HCT116 (cell line): ENCODE data around the gene CDH4. TPM values are rescaled to one million over a fixed set of nuclear protein-coding genes. Genes with fewer than 3 reads are reported as not detected.

Experiments used
- ATAC-seq: fragments of 200-7000 bp; cut with Tn5 transposase; 2 replicates; pipeline ENCODE4 v1.9.1; 2020; ENCODE audit warnings: mild to moderate bottlenecking, moderate library complexity
- BruUV-seq: library from RNA; stranded (reverse); fragments of 400-500 nt; replicated peaks from 2 replicates; lab custom pipeline; 2021; lab: Mats Ljungman, UMichigan
- CTCF ChIA-PET: fragments of 300-600 bp; sonication (Branson Sonifier 250); formaldehyde crosslinking; loops from one replicate; lab custom pipeline; 2021; ENCODE audit warnings: antibody characterized with exemption; lab: Charles Lee
- POLR2A ChIA-PET: fragments of 300-600, 350-600 bp; sonication (Branson Sonifier 250); formaldehyde crosslinking; loops from one replicate; lab custom pipeline; 2021; ENCODE audit warnings: antibody characterized with exemption; lab: Charles Lee
- RAD21 ChIA-PET, 2 experiments: fragments of 300-600 bp; sonication (Branson Sonifier 250); formaldehyde crosslinking; loops; one replicate each; lab custom pipeline; 2023; ENCODE audit warnings: low total read pairs in 2 of 2; ENCODE audit not compliant: uncharacterized antibody in 2 of 2, unreplicated experiment in 2 of 2, low non-redundant PET in 1 of 2; lab: Charles Lee
- DNase-seq: peaks from one replicate; pipeline ENCODE4 v3.0.0-alpha.2; 2010; ENCODE audit warnings: low read depth, low spot score
- H2AFZ ChIP-seq: fragments of 200-600 bp; shearing (Covaris generic), sonication (generic); 2 replicates; pipeline ENCODE4 v1.6.1; 2017; ENCODE audit warnings: low read depth, mixed run types, mixed read lengths, antibody characterized with exemption, low read length; ENCODE audit not compliant: poor library complexity, severe bottlenecking
- H3K27ac ChIP-seq: 2 replicates; pipeline ENCODE4 v1.5.1; 2012; ENCODE audit warnings: low read depth, low read length
- H3K27me3 ChIP-seq: fragments of 200-600 bp; sonication (generic); 2 replicates; pipeline ENCODE4 v1.6.1; 2016; ENCODE audit warnings: mixed run types, low read length, mixed read lengths; ENCODE audit not compliant: insufficient read depth
- H3K36me3 ChIP-seq, 2 experiments: fragments of 200-500 bp in 1 of 2; fragments of 200-600 bp in 1 of 2; sonication (Bioruptor generic) in 1 of 2; sonication (generic) in 1 of 2; 2 replicates each; pipeline versions ENCODE4 v1.5.1 to v1.6.1; 2014 to 2016; ENCODE audit warnings: low read length in 2 of 2, inconsistent platforms in 1 of 2, mixed read lengths in 1 of 2, mixed run types in 1 of 2; ENCODE audit not compliant: insufficient read depth in 2 of 2, control insufficient read depth in 1 of 2
- H3K4me1 ChIP-seq, 2 experiments: fragments of 200-600 bp in 1 of 2; sonication (generic) in 1 of 2; 2 replicates each; pipeline versions ENCODE4 v1.5.1 to v1.6.1; 2012 to 2017; ENCODE audit warnings: low read length in 2 of 2, inconsistent platforms in 1 of 2, mild to moderate bottlenecking in 1 of 2, mixed read lengths in 1 of 2, mixed run types in 1 of 2, moderate library complexity in 1 of 2; ENCODE audit not compliant: insufficient read depth in 2 of 2, control insufficient read depth in 1 of 2
- H3K4me2 ChIP-seq: fragments of 200-600 bp; sonication (generic); 2 replicates; pipeline ENCODE4 v1.6.1; 2017; ENCODE audit warnings: mixed run types, low read length, mixed read lengths
- H3K4me3 ChIP-seq, 2 experiments: fragments of 200-600 bp in 1 of 2; sonication (generic) in 1 of 2; replicated peaks in 1 of 2; 2 replicates each; pipeline ENCODE4 v1.5.1; 2011 to 2016; ENCODE audit warnings: low read length in 2 of 2, control low read depth in 1 of 2, low read depth in 1 of 2, mild to moderate bottlenecking in 1 of 2, mixed read lengths in 1 of 2, mixed run types in 1 of 2
- H3K79me2 ChIP-seq: fragments of 200-600 bp; sonication (generic); 2 replicates; pipeline ENCODE4 v1.6.1; 2017; ENCODE audit warnings: mild to moderate bottlenecking, mixed run types, low read length, moderate library complexity, mixed read lengths; ENCODE audit not compliant: insufficient read depth
- H3K9ac ChIP-seq: fragments of 200-600 bp; sonication (generic); 2 replicates; pipeline ENCODE4 v1.6.1; 2016; ENCODE audit warnings: low read length, mixed read lengths
- H3K9me2 ChIP-seq: fragments of 200-600 bp; sonication (generic), shearing (Covaris generic); 2 replicates; pipeline ENCODE4 v1.6.1; 2017; ENCODE audit warnings: mixed run types, mild to moderate bottlenecking, moderate library complexity; ENCODE audit not compliant: insufficient read depth
- H3K9me3 ChIP-seq, 2 experiments: fragments of 200-500 bp in 1 of 2; fragments of 200-600 bp in 1 of 2; sonication (Bioruptor generic) in 1 of 2; sonication (generic) in 1 of 2; 2 replicates each; pipeline ENCODE4 v1.6.1; 2014 to 2017; ENCODE audit warnings: low read length in 2 of 2, mixed read lengths in 2 of 2, inconsistent platforms in 1 of 2, low read depth in 1 of 2, mild to moderate bottlenecking in 1 of 2, mixed run types in 1 of 2, moderate library complexity in 1 of 2; ENCODE audit not compliant: control insufficient read depth in 1 of 2, insufficient read depth in 1 of 2
- H4K20me1 ChIP-seq: fragments of 200-600 bp; sonication (generic), shearing (Covaris generic); 2 replicates; pipeline ENCODE4 v1.6.1; 2017; ENCODE audit warnings: mixed run types, mild to moderate bottlenecking, moderate library complexity; ENCODE audit not compliant: insufficient read depth
- CTCF ChIP-seq, 3 experiments: fragments of 200-600 bp in 1 of 3; sonication (generic) in 1 of 3; IDR thresholded peaks in 2 of 3; conservative IDR thresholded peaks in 1 of 3; 2 replicates each; pipeline ENCODE4 v1.5.1; 2012 to 2017; ENCODE audit warnings: low read depth in 2 of 3, low read length in 2 of 3, antibody characterized with exemption in 1 of 3, borderline replicate concordance in 1 of 3, control low read depth in 1 of 3, mild to moderate bottlenecking in 1 of 3, mixed read lengths in 1 of 3, mixed run types in 1 of 3, moderate library complexity in 1 of 3; ENCODE audit not compliant: insufficient read depth in 1 of 3
- EGR1 ChIP-seq: IDR thresholded peaks from 2 replicates; pipeline ENCODE4 v1.6.1; 2012; ENCODE audit warnings: low read depth
- ELF1 ChIP-seq: IDR thresholded peaks from 2 replicates; pipeline ENCODE4 v1.6.1; 2012; ENCODE audit warnings: low read depth, borderline replicate concordance
- POLR2AphosphoS5 ChIP-seq: IDR thresholded peaks from 2 replicates; pipeline ENCODE4 v1.6.1; 2011; ENCODE audit warnings: mild to moderate bottlenecking, low read depth, low read length, moderate library complexity
- intact Hi-C: fragments of 100-400 bp; cut with micrococcal nuclease; formaldehyde crosslinking; loops from 2 replicates; pipeline ENCODE4 v1.10.0; 2022
- total RNA-seq: library from RNA; stranded (reverse); gene quantifications from one replicate; pipeline ENCODE4 v1.2.1, GENCODE V29; 2021; ENCODE audit not compliant: unreplicated experiment

Gene CDH4
- total RNA-seq, 1 experiment from 2014 or later, result not detected

GRCh38 chr20:61916318-61916891 lies 664.3 kb downstream of the CDH4 start:
- no peaks in the 10 kb centered on the region for H3K9me2 ChIP-seq
- no TSS peak for BruUV-seq
- CTCF ChIA-PET, result no interaction called here

More at GRCh38 chr20:61916318-61916891, 664.3 kb downstream of the CDH4 start:
- Histone ChIP-seq H3K79me2 (no peaks in the 10 kb centered on the region), H3K4me1 (peaks cover 5 to 7% of the 10 kb centered on the region in 2 experiments; a peak in 3 of 4 replicates), H2AFZ (no peak overlapping the region), H3K27me3 (peaks cover 4% of the 10 kb centered on the region; the same call in 1 of the 2 replicates)
- DNase-seq (no peak), ATAC-seq (no peak)
- intact Hi-C loops, result no loop called here
- no peak for TF ChIP-seq EGR1
- TF ChIP-seq ELF1, result no peak
- TF ChIP-seq POLR2AphosphoS5, result no peak
- TF ChIP-seq CTCF (IDR thresholded peaks at IDR 0.05 in 2 of 3, conservative IDR thresholded peaks at IDR 0.05 in 1 of 3; ENCODE audit: borderline replicate concordance in 1 of 3, insufficient read depth in 1 of 3, low read depth in 2 of 3, low read length in 2 of 3), result no peak
- TF ChIP-seq, all 23 proteins: peak for 0
- Histone ChIP-seq H3K4me3 (no peak overlapping the region), H4K20me1 (no peaks in the 10 kb centered on the region), H3K4me2 (no peak overlapping the region), H3K27ac (no peak overlapping the region), H3K9ac (no peak overlapping the region), H3K9me3 (peaks cover 0 to 5% of the 10 kb centered on the region in 2 experiments; a peak in 2 of 4 replicates), H3K36me3 (no peaks in the 10 kb centered on the region)
- RAD21 ChIA-PET, result no interaction called here
- POLR2A ChIA-PET, result no interaction called here
